ENCODE data around the gene PTPRM.

PTPRM gene

GRCh38 chr18:8049147-8049546 lies 482.0 kb downstream of the PTPRM start:
- Histone ChIP-seq H3K27ac (ENCODE audit: low read length) (no peak overlapping the region), H4K20me1 (ENCODE audit: insufficient read depth, low read length) (no peaks in the 10 kb centered on the region), H3K9me3 (replicated peaks; ENCODE audit: insufficient read depth, low read length) (no peaks in the 10 kb centered on the region), H3K27me3 (replicated peaks; ENCODE audit: insufficient read depth, low read length) (no peaks in the 10 kb centered on the region), H3K79me2 (ENCODE audit: low read length) (no peaks in the 10 kb centered on the region), H3K36me3 (replicated peaks; ENCODE audit: insufficient read depth, low read length) (no peaks in the 10 kb centered on the region), H3K9me2 (replicated peaks; ENCODE audit: insufficient read depth, low read length) (no peaks in the 10 kb centered on the region), H3K4me2 (ENCODE audit: low read depth, low read length) (no peak overlapping the region), H3F3A (ENCODE audit: insufficient read depth, low read length) (no peaks in the 10 kb centered on the region), H3K4me3 (ENCODE audit: low read length) (no peak overlapping the region), H3K9ac (ENCODE audit: low read length) (no peak overlapping the region), H2AFZ (ENCODE audit: low read length) (no peak overlapping the region), H3K4me1 (ENCODE audit: low read length) (no peaks in the 10 kb centered on the region)
- TF ChIP-seq EZH2 (optimal IDR thresholded peaks at IDR 0.05; ENCODE audit: low read depth, low read length) (no peak), EZH2phosphoT487 (IDR thresholded peaks at IDR 0.05; ENCODE audit: low read length) (no peak)
- TF ChIP-seq, protein P1, sequence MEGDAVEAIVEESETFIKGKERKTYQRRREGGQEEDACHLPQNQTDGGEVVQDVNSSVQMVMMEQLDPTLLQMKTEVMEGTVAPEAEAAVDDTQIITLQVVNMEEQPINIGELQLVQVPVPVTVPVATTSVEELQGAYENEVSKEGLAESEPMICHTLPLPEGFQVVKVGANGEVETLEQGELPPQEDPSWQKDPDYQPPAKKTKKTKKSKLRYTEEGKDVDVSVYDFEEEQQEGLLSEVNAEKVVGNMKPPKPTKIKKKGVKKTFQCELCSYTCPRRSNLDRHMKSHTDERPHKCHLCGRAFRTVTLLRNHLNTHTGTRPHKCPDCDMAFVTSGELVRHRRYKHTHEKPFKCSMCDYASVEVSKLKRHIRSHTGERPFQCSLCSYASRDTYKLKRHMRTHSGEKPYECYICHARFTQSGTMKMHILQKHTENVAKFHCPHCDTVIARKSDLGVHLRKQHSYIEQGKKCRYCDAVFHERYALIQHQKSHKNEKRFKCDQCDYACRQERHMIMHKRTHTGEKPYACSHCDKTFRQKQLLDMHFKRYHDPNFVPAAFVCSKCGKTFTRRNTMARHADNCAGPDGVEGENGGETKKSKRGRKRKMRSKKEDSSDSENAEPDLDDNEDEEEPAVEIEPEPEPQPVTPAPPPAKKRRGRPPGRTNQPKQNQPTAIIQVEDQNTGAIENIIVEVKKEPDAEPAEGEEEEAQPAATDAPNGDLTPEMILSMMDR (IDR thresholded peaks at IDR 0.05; ENCODE audit: low read length), result no peak
- DNase-seq, result no peak

DNA sequence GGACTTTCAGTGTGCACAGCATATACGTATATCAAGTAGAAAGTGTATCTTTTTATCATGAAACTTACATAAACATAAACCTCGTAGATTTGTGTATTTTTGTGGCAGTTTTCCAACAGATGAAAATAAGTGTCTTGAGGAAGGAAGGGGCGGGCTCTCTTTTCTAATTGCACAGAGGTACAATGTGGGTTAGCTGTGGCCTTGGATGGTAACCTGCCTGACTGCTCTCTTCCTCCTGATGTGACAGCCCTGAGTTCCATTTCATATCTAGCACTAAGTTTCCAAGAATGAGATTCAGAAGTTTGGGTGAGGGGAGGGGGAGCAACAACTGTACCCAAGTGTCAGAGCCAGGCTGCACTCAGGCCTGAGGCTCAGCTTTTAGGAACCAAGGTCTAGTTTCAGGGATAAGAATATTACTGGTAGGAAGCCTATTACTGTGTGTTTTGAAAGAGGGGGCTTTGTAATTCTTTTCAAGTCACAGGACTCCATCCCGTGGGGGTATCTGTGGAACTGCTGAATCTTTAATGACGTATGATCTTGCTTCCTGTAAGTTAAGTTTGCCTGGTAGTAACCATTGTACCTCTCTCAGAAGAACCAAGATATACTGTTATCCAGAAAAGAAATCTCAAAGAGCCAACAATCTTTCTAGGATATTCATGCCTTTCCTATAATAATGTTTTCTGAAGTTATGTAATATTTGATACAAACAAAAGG lies 483.7 kb downstream of the PTPRM start:
- no peaks in the 10 kb centered on the region for H3K79me2 ChIP-seq (ENCODE audit: low read length)
- TF ChIP-seq, protein P1 (IDR thresholded peaks at IDR 0.05; ENCODE audit: low read length), result no peak
- TF ChIP-seq EZH2phosphoT487 (IDR thresholded peaks at IDR 0.05; ENCODE audit: low read length), result no peak
- no peak for TF ChIP-seq EZH2 (optimal IDR thresholded peaks at IDR 0.05; ENCODE audit: low read depth, low read length)
- H3K9ac ChIP-seq (ENCODE audit: low read length), result no peak overlapping the region
- no peaks in the 10 kb centered on the region for H3K27me3 ChIP-seq (replicated peaks; ENCODE audit: insufficient read depth, low read length)
- no peak overlapping the region for H3K27ac ChIP-seq (ENCODE audit: low read length)
- no peak overlapping the region for H2AFZ ChIP-seq (ENCODE audit: low read length)
- no peaks in the 10 kb centered on the region for H3K36me3 ChIP-seq (replicated peaks; ENCODE audit: insufficient read depth, low read length)
- H3K9me3 ChIP-seq (replicated peaks; ENCODE audit: insufficient read depth, low read length), result no peaks in the 10 kb centered on the region
- H3K9me2 ChIP-seq (replicated peaks; ENCODE audit: insufficient read depth, low read length), result no peaks in the 10 kb centered on the region
- no peaks in the 10 kb centered on the region for H3F3A ChIP-seq (ENCODE audit: insufficient read depth, low read length)
- no peak overlapping the region for H3K4me3 ChIP-seq (ENCODE audit: low read length)
- DNase-seq, result no peak
- H4K20me1 ChIP-seq (ENCODE audit: insufficient read depth, low read length), result no peaks in the 10 kb centered on the region
- H3K4me1 ChIP-seq (ENCODE audit: low read length), result no peaks in the 10 kb centered on the region
- no peak overlapping the region for H3K4me2 ChIP-seq (ENCODE audit: low read depth, low read length)

- H2AFZ ChIP-seq (ENCODE audit: low read length), result no peak overlapping the region
- H3K9me3 ChIP-seq (replicated peaks; ENCODE audit: insufficient read depth, low read length), result no peaks in the 10 kb centered on the region
- H3F3A ChIP-seq (ENCODE audit: insufficient read depth, low read length), result no peaks in the 10 kb centered on the region
- no peak for TF ChIP-seq EZH2 (optimal IDR thresholded peaks at IDR 0.05; ENCODE audit: low read depth, low read length)
- TF ChIP-seq, protein P1 (IDR thresholded peaks at IDR 0.05; ENCODE audit: low read length), result no peak
- no peak for TF ChIP-seq EZH2phosphoT487 (IDR thresholded peaks at IDR 0.05; ENCODE audit: low read length)
- no peak overlapping the region for H3K4me2 ChIP-seq (ENCODE audit: low read depth, low read length)
- H3K27me3 ChIP-seq (replicated peaks; ENCODE audit: insufficient read depth, low read length), result no peaks in the 10 kb centered on the region
- H3K79me2 ChIP-seq (ENCODE audit: low read length), result no peaks in the 10 kb centered on the region
- no peaks in the 10 kb centered on the region for H3K9me2 ChIP-seq (replicated peaks; ENCODE audit: insufficient read depth, low read length)
- no peak for DNase-seq
- no peak overlapping the region for H3K27ac ChIP-seq (ENCODE audit: low read length)
- no peaks in the 10 kb centered on the region for H4K20me1 ChIP-seq (ENCODE audit: insufficient read depth, low read length)
- H3K9ac ChIP-seq (ENCODE audit: low read length), result no peak overlapping the region
- H3K4me1 ChIP-seq (ENCODE audit: low read length), result no peaks in the 10 kb centered on the region
- no peak overlapping the region for H3K4me3 ChIP-seq (ENCODE audit: low read length)
- no peaks in the 10 kb centered on the region for H3K36me3 ChIP-seq (replicated peaks; ENCODE audit: insufficient read depth, low read length)
These were observed 484.3 kb downstream of the PTPRM start for GRCh38 chr18:8051453-8051852.
